ENCODE data around the gene ENAH.

The ENAH gene

DNA sequence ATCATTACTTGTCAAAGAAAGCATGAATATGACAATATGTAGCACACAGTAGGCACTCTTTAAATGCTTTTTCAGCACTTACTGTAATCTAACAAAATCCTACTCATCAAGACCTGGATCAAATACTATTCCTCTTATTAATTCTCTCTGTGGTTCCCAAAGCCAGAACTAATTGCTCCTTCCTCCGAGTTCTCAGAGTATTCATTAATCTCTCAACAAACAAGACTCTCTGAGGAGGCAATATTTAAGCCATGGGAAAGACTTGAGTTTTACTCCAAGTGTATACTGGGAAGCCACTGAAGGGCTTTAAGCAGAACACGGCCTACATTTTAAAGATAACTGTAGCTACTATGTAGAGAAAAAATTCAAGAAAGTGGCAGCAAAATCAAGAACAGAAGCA, 79.7 kb downstream of the ENAH start:
- Histone ChIP-seq H3K4me3 (ENCODE audit: low read length) (no peak overlapping the region), H3K27ac (ENCODE audit: low read length) (no peak overlapping the region), H3K4me2 (ENCODE audit: low read depth, low read length) (no peak overlapping the region), H3K9me2 (replicated peaks; ENCODE audit: insufficient read depth, low read length) (no peaks in the 10 kb centered on the region), H2AFZ (ENCODE audit: low read length) (no peak overlapping the region), H3F3A (ENCODE audit: insufficient read depth, low read length) (no peaks in the 10 kb centered on the region), H3K9ac (ENCODE audit: low read length) (no peak overlapping the region), H3K79me2 (ENCODE audit: low read length) (no peaks in the 10 kb centered on the region), H3K27me3 (replicated peaks; ENCODE audit: insufficient read depth, low read length) (no peaks in the 10 kb centered on the region), H3K36me3 (replicated peaks; ENCODE audit: insufficient read depth, low read length) (no peaks in the 10 kb centered on the region), H3K9me3 (replicated peaks; ENCODE audit: insufficient read depth, low read length) (no peaks in the 10 kb centered on the region), H3K4me1 (ENCODE audit: low read length) (no peaks in the 10 kb centered on the region), H4K20me1 (ENCODE audit: insufficient read depth, low read length) (no peaks in the 10 kb centered on the region)
- DNase-seq, result no peak
- no peak for TF ChIP-seq CTCF (IDR thresholded peaks at IDR 0.05; ENCODE audit: low read length)
- TF ChIP-seq EZH2 (optimal IDR thresholded peaks at IDR 0.05; ENCODE audit: low read depth, low read length), result no peak
- no peak for TF ChIP-seq EZH2phosphoT487 (IDR thresholded peaks at IDR 0.05; ENCODE audit: low read length)

- H3K9me2 ChIP-seq (replicated peaks; ENCODE audit: insufficient read depth, low read length), result no peaks in the 10 kb centered on the region
- H2AFZ ChIP-seq (ENCODE audit: low read length), result no peak overlapping the region
- TF ChIP-seq EZH2phosphoT487 (IDR thresholded peaks at IDR 0.05; ENCODE audit: low read length), result no peak
- no peak for TF ChIP-seq EZH2 (optimal IDR thresholded peaks at IDR 0.05; ENCODE audit: low read depth, low read length)
- no peak for TF ChIP-seq CTCF (IDR thresholded peaks at IDR 0.05; ENCODE audit: low read length)
- H3K4me1 ChIP-seq (ENCODE audit: low read length), result no peaks in the 10 kb centered on the region
- H3K4me3 ChIP-seq (ENCODE audit: low read length), result no peak overlapping the region
- no peak for DNase-seq
- H3F3A ChIP-seq (ENCODE audit: insufficient read depth, low read length), result no peaks in the 10 kb centered on the region
- no peak overlapping the region for H3K27ac ChIP-seq (ENCODE audit: low read length)
- H3K9me3 ChIP-seq (replicated peaks; ENCODE audit: insufficient read depth, low read length), result no peaks in the 10 kb centered on the region
- H3K4me2 ChIP-seq (ENCODE audit: low read depth, low read length), result no peak overlapping the region
- no peaks in the 10 kb centered on the region for H4K20me1 ChIP-seq (ENCODE audit: insufficient read depth, low read length)
- H3K9ac ChIP-seq (ENCODE audit: low read length), result no peak overlapping the region
- H3K27me3 ChIP-seq (replicated peaks; ENCODE audit: insufficient read depth, low read length), result no peaks in the 10 kb centered on the region
- no peaks in the 10 kb centered on the region for H3K36me3 ChIP-seq (replicated peaks; ENCODE audit: insufficient read depth, low read length)
- no peaks in the 10 kb centered on the region for H3K79me2 ChIP-seq (ENCODE audit: low read length)
Measured at GRCh38 chr1:225572422-225572821, 80.5 kb downstream of the ENAH start.

DNA sequence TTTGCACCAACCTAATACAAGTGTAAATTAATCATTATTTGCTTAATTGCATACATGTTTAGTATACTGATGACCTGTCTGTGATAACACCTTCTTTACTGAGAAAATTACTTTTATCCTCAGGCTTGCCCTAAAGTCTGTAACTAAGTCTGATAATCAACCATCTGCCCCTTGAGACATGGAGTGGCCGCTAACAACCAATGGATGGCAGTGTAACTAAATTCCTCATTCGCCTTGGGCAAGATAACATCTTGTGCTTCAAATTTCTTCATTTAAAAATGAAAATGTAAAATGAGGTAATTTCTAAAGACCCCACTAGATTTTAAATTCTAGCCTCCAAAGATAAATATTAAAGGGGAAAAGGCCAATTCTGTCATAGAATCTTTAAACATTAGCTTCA, 85.1 kb downstream of the ENAH start:
- Histone ChIP-seq H3K4me2 (ENCODE audit: low read depth, low read length) (no peak overlapping the region), H3F3A (ENCODE audit: insufficient read depth, low read length) (no peaks in the 10 kb centered on the region), H3K4me1 (ENCODE audit: low read length) (no peaks in the 10 kb centered on the region), H3K79me2 (ENCODE audit: low read length) (no peaks in the 10 kb centered on the region), H2AFZ (ENCODE audit: low read length) (no peak overlapping the region), H3K4me3 (ENCODE audit: low read length) (no peak overlapping the region), H3K9me3 (replicated peaks; ENCODE audit: insufficient read depth, low read length) (no peaks in the 10 kb centered on the region), H3K9me2 (replicated peaks; ENCODE audit: insufficient read depth, low read length) (no peaks in the 10 kb centered on the region), H3K27ac (ENCODE audit: low read length) (no peak overlapping the region), H4K20me1 (ENCODE audit: insufficient read depth, low read length) (no peaks in the 10 kb centered on the region), H3K27me3 (replicated peaks; ENCODE audit: insufficient read depth, low read length) (no peaks in the 10 kb centered on the region), H3K36me3 (replicated peaks; ENCODE audit: insufficient read depth, low read length) (no peaks in the 10 kb centered on the region), H3K9ac (ENCODE audit: low read length) (no peak overlapping the region)
- DNase-seq, result no peak
- TF ChIP-seq EZH2 (optimal IDR thresholded peaks at IDR 0.05; ENCODE audit: low read depth, low read length) (no peak), EZH2phosphoT487 (IDR thresholded peaks at IDR 0.05; ENCODE audit: low read length) (no peak), CTCF (IDR thresholded peaks at IDR 0.05; ENCODE audit: low read length) (no peak)
